Dendritic cell treated with granulocyte-macrophage colony-stimulating factor and Interleukin-4, amounts not matched to agents 40 ng/mL and 50 ng/mL, for 4 days (primary cell): Measurements from ENCODE around the gene ANKS6.

Source experiments
- H3K27ac Mint-ChIP-seq: one replicate; pipeline ENCODE4 v1.8.0; 2022; ENCODE audit warnings: mild to moderate bottlenecking, mixed read lengths
- H3K27me3 Mint-ChIP-seq: one replicate; pipeline ENCODE4 v1.8.0; 2022; ENCODE audit warnings: mild to moderate bottlenecking, mixed read lengths
- H3K36me3 Mint-ChIP-seq: one replicate; pipeline ENCODE4 v1.8.0; 2022; ENCODE audit warnings: low read depth, mixed read lengths
- H3K4me1 Mint-ChIP-seq: one replicate; pipeline ENCODE4 v1.8.0; 2022; ENCODE audit warnings: low read depth, mixed read lengths
- H3K4me3 Mint-ChIP-seq: one replicate; pipeline ENCODE4 v1.8.0; 2022; ENCODE audit warnings: mild to moderate bottlenecking, moderate library complexity, mixed read lengths
- H3K9me3 Mint-ChIP-seq: one replicate; pipeline ENCODE4 v1.8.0; 2022; ENCODE audit warnings: mixed read lengths
- intact Hi-C: fragments of 100-400 bp; cut with micrococcal nuclease; formaldehyde crosslinking; loops from one replicate; pipeline ENCODE4 v1.15.0; 2022

Gene ANKS6

DNA sequence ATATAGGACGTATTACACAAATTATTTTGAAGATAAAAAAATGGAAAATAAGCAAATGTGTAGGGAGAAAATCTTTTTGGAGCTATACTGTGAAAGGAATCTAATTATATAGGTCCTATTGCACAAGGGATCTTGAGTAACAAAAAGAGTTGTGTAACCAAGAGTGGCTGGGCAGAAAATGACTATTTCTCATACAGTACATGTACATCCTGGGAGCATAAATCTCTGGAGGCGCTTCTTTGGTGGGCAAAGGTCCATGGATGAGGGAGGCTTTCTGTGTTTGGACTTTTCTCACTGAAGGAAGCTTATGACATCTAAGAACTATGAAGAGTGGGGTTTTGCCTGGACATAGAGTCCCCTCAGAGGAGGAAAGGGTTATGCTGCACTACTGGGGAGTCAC is 29.8 kb downstream of the ANKS6 start:
- H3K4me3 Mint-ChIP-seq = no peak overlapping the region
- intact Hi-C loops = no loop called here

GRCh38 chr9:98765256-98765655 is 31.1 kb downstream of the ANKS6 start:
- intact Hi-C loops = no loop called here
- H3K27ac Mint-ChIP-seq = no peak overlapping the region
- H3K4me1 Mint-ChIP-seq = peaks cover 20% of the 10 kb centered on the region
- H3K36me3 Mint-ChIP-seq = no peaks in the 10 kb centered on the region
- no peak overlapping the region for H3K4me3 Mint-ChIP-seq
- H3K9me3 Mint-ChIP-seq = peaks cover 8% of the 10 kb centered on the region
- no peaks in the 10 kb centered on the region for H3K27me3 Mint-ChIP-seq

More for the DNA sequence above, 29.8 kb downstream of the ANKS6 start:
- peaks cover 8% of the 10 kb centered on the region for H3K9me3 Mint-ChIP-seq
- H3K4me1 Mint-ChIP-seq = peaks cover 20% of the 10 kb centered on the region
- no peak overlapping the region for H3K27ac Mint-ChIP-seq
- no peaks in the 10 kb centered on the region for H3K27me3 Mint-ChIP-seq
- no peaks in the 10 kb centered on the region for H3K36me3 Mint-ChIP-seq

GRCh38 chr9:98763986-98764745 is 32.2 kb downstream of the ANKS6 start:
- Mint-ChIP-seq H3K27ac (no peak overlapping the region), H3K4me3 (no peak overlapping the region), H3K27me3 (no peaks in the 10 kb centered on the region), H3K4me1 (peaks cover 20% of the 10 kb centered on the region), H3K9me3 (peaks cover 10% of the 10 kb centered on the region), H3K36me3 (no peaks in the 10 kb centered on the region)
- intact Hi-C loops = no loop called here

GRCh38 chr9:98760231-98760630 is 36.1 kb downstream of the ANKS6 start:
- H3K27me3 Mint-ChIP-seq = no peaks in the 10 kb centered on the region
- H3K4me3 Mint-ChIP-seq = no peak overlapping the region
- no peak overlapping the region for H3K27ac Mint-ChIP-seq
- peaks cover 8% of the 10 kb centered on the region for H3K4me1 Mint-ChIP-seq
- H3K36me3 Mint-ChIP-seq = no peaks in the 10 kb centered on the region
- H3K9me3 Mint-ChIP-seq = peaks cover 23% of the 10 kb centered on the region
- intact Hi-C loops = no loop called here

DNA sequence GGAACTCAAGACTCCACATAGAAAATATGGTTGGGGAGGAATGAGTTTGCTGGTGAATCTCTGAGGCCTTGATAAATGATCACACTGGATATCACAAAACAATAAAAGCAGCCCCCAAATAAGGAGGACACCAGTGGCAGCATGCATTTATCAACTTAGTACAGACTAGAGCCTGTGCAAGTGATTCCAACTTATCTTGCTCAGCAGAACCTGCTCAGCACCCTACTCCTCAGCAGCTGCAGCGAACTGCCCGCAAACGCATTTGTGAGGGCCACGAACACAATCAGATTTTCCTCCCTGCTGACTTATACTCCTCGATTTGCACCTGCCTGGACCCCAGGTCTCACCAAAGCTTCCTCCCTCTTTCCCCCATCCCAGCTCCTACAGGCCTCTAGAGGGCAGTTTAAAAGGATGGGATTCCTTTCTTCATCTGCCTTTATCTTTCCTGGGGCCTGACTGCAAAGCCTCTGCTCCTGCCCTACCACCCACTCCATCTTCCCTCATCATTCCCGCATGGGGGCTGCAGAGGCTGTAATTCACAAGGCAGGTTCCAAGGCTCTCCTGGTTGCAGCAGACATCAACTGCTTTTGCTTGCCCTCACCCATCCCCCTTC is 41.2 kb downstream of the ANKS6 start:
- H3K36me3 Mint-ChIP-seq = no peaks in the 10 kb centered on the region
- no peaks in the 10 kb centered on the region for H3K27me3 Mint-ChIP-seq
- peaks cover 24% of the 10 kb centered on the region for H3K4me1 Mint-ChIP-seq
- intact Hi-C loops = no loop called here
- peaks cover 16% of the 10 kb centered on the region for H3K9me3 Mint-ChIP-seq
- H3K27ac Mint-ChIP-seq = no peak overlapping the region
- no peak overlapping the region for H3K4me3 Mint-ChIP-seq

- intact Hi-C loops = no loop called here
These were observed 45.1 kb downstream of the ANKS6 start for GRCh38 chr9:98751210-98751609.

DNA sequence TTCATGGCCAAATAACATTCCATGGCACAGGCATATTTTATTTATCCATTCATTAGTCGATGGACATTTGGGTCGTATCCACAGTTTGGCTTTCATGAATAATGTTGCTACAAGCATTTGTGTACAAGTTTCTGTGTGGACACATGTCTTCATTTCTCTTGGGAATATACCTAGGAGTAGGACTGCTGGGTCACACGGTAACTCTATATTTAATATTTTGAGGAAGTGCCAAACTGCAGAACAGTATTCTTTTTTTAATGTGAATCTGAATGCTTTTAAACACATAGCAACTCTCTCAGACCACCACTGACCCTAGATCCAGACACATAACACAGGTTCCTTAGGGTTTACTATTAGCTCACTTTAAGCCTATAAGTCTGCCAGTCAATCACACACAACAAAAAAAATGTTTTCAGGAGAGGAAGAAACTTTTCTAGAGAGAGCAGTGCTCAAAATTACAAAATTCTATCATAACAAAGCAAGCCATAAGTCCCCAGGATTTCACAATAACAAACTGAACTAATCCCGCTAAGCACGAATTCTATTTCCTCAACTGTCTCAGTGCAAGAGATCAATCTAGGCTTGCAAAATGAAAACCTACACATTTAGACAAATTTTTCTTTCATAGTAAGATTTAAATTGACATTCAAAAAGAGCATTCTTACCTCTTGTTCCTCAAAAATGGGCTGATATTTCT is 45.8 kb downstream of the ANKS6 start:
- no peaks in the 10 kb centered on the region for H3K27me3 Mint-ChIP-seq
- H3K4me3 Mint-ChIP-seq = no peak overlapping the region
- no peaks in the 10 kb centered on the region for H3K36me3 Mint-ChIP-seq
- H3K9me3 Mint-ChIP-seq = no peaks in the 10 kb centered on the region
- peaks cover 37% of the 10 kb centered on the region for H3K4me1 Mint-ChIP-seq
- intact Hi-C loops = no loop called here
- peak overlapping the region; percentile 21 for H3K27ac Mint-ChIP-seq

More at GRCh38 chr9:98751210-98751609, 45.1 kb downstream of the ANKS6 start:
- no peak overlapping the region for H3K27ac Mint-ChIP-seq
- no peaks in the 10 kb centered on the region for H3K27me3 Mint-ChIP-seq
- H3K36me3 Mint-ChIP-seq = no peaks in the 10 kb centered on the region
- no peaks in the 10 kb centered on the region for H3K9me3 Mint-ChIP-seq
- H3K4me3 Mint-ChIP-seq = no peak overlapping the region
- peaks cover 37% of the 10 kb centered on the region for H3K4me1 Mint-ChIP-seq

DNA sequence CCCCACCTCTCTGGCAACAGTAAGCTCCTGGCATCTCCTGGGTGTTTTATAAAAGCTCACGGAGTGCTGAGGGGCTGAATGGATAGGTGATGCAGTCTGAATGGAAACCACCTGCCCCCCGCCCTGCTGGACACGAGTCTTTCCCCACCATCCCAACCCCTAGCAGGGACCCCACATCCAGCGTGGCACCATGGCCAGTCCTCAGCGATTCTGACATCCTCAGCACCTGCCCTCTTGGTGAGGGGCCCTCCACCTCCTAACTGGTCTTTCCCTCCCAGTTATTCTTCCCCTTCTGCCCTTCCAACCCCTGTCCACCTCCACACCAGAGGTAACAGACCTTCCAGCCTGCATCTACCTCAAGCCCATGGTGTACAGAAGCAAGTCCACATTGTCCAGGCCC is 48.9 kb downstream of the ANKS6 start:
- Mint-ChIP-seq H3K27me3 (no peaks in the 10 kb centered on the region), H3K4me3 (no peak overlapping the region), H3K36me3 (no peaks in the 10 kb centered on the region), H3K4me1 (peaks cover 36% of the 10 kb centered on the region), H3K9me3 (no peaks in the 10 kb centered on the region), H3K27ac (no peak overlapping the region)
- intact Hi-C loops = no loop called here

GRCh38 chr9:98745470-98745869 is 50.9 kb downstream of the ANKS6 start:
- Mint-ChIP-seq H3K36me3 (no peaks in the 10 kb centered on the region), H3K27ac (no peak overlapping the region), H3K4me1 (peaks cover 16% of the 10 kb centered on the region), H3K27me3 (no peaks in the 10 kb centered on the region), H3K4me3 (no peak overlapping the region), H3K9me3 (no peaks in the 10 kb centered on the region)
- intact Hi-C loops = no loop called here

GRCh38 chr9:98743818-98744611 is 52.3 kb downstream of the ANKS6 start:
- Mint-ChIP-seq H3K36me3 (no peaks in the 10 kb centered on the region), H3K27ac (no peak overlapping the region), H3K4me3 (no peak overlapping the region), H3K9me3 (no peaks in the 10 kb centered on the region), H3K27me3 (no peaks in the 10 kb centered on the region), H3K4me1 (peaks cover 2% of the 10 kb centered on the region)
- intact Hi-C loops = no loop called here

DNA sequence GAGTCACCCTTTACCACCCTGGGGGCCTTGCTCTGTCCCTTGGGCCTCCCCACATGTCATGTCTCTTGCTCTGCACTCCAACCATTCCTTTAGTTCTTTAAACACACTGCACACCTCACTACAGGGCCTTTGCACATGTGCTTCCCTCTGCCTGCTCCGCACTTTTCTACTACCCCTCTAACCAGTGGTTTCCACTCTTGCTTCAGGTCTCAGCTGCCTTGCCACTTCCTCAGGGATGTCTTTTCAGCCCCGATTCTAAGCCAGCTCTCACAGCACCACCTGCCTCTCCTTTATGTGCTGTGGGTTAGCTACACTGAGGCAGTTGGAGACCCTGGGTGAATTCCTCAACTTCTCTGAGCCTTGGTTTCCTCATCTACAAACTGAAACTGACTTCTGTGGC is 53.0 kb downstream of the ANKS6 start:
- Mint-ChIP-seq H3K4me3 (no peak overlapping the region), H3K4me1 (no peaks in the 10 kb centered on the region), H3K36me3 (no peaks in the 10 kb centered on the region), H3K9me3 (no peaks in the 10 kb centered on the region), H3K27ac (no peak overlapping the region), H3K27me3 (no peaks in the 10 kb centered on the region)
- intact Hi-C loops = no loop called here

DNA sequence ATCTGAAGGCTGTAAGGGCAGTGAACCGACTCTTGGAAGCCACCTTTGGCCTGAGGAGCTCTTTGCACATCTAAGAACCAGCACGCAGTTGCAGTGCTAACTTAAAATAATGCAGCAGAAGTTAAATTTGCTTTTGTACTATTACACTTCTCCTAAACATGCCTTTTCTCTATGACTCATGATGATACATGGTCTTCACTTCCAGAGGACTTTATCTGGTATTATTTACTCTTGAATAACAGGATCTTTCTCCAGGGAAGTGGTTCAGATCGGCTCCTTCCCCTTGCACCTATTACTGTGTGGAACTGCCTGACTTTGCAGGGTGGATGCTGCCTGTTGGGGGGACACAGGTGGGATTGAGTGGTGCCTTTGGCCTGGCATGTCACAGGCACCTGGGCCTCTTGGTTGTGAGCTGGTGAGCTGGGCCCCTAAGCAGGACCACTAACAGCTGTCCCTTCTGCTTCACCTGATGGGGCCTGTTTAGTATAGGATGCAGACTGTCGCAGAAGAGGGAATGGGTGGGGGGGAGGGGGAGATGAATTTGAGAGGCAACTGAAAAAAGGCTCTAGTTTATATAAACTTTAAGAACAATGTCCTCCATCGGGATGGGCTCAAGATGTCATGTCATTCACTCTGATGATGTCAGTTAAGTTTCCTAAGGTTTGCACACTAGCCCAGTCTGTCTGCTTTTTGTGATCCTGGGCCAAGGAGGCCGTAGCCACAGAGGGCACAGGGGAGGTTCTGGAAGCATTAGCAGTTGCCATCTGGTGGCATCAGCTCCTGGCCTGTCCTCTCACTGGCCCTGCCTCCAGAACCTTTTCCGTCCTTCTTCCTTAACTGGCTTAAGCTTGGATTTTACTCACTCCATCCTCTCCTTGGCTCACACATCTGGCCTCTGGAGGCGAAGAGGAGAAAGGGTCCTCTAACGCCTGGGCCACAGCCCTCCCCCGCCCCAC is 53.8 kb downstream of the ANKS6 start:
- Mint-ChIP-seq H3K27ac (no peak overlapping the region), H3K27me3 (no peaks in the 10 kb centered on the region), H3K36me3 (no peaks in the 10 kb centered on the region), H3K9me3 (no peaks in the 10 kb centered on the region), H3K4me3 (no peak overlapping the region), H3K4me1 (no peaks in the 10 kb centered on the region)
- intact Hi-C loops = no loop called here

- Mint-ChIP-seq H3K27ac (no peak overlapping the region), H3K4me3 (no peak overlapping the region), H3K4me1 (no peaks in the 10 kb centered on the region), H3K27me3 (no peaks in the 10 kb centered on the region), H3K36me3 (no peaks in the 10 kb centered on the region), H3K9me3 (no peaks in the 10 kb centered on the region)
- intact Hi-C loops = no loop called here
These were observed 56.0 kb downstream of the ANKS6 start for GRCh38 chr9:98740226-98740881.
